Mammary epithelial cell (primary cell): ENCODE measurements around the gene TDRD9.

ENCODE experiments used
- CTCF ChIP-seq, 2 donors: IDR thresholded peaks in 1 of 2; conservative IDR thresholded peaks in 1 of 2; 2 replicates each; pipeline ENCODE4 v1.5.1; 2011 to 2012; ENCODE audit warnings: inconsistent platforms in 2 of 2, low read length in 2 of 2, mild to moderate bottlenecking in 2 of 2, control low read depth in 1 of 2, low read depth in 1 of 2; ENCODE audit not compliant: insufficient read depth in 1 of 2; ENCODE audit errors: extremely low read depth in 1 of 2
- EZH2 ChIP-seq: IDR thresholded peaks from 2 replicates; pipeline ENCODE4 v1.6.1; 2012; ENCODE audit warnings: low read length, inconsistent platforms, borderline replicate concordance

GRCh38 chr14:103890821-103891666 lies 37.2 kb upstream of the TDRD9 start:
- TF ChIP-seq CTCF (conservative IDR thresholded peaks at IDR 0.05 in 1 of 2, IDR thresholded peaks at IDR 0.05 in 1 of 2; ENCODE audit: extremely low read depth in 1 of 2, insufficient read depth in 1 of 2, low read depth in 1 of 2, low read length in 2 of 2) (no peak), EZH2 (no peak)
